IMR-90 (cell line): ENCODE results near the gene ZNF423. TPM values are rescaled to one million over a fixed set of nuclear protein-coding genes. Genes with fewer than 3 reads are reported as not detected.

ENCODE experiments used
- ATAC-seq: fragments of 200-7000 bp; cut with Tn5 transposase; 2 replicates; pipeline ENCODE4 v1.9.1; 2020; ENCODE audit warnings: low read depth, mild to moderate bottlenecking, moderate library complexity
- BruUV-seq: library from RNA; stranded (reverse); fragments of 400-500 nt; replicated peaks from 2 replicates; lab custom pipeline; 2021; lab: Mats Ljungman, UMichigan
- CTCF ChIA-PET: fragments of 300-600 bp; formaldehyde crosslinking; extraction: SDS; loops from one replicate; lab custom pipeline; 2021; ENCODE audit warnings: antibody characterized with exemption; lab: Yijun Ruan, JAX
- POLR2A ChIA-PET: fragments of 300-600 bp; sonication (Branson Sonifier 250); formaldehyde crosslinking; loops from one replicate; lab custom pipeline; 2022; ENCODE audit warnings: antibody characterized with exemption; ENCODE audit not compliant: unreplicated experiment; lab: Charles Lee
- DNase-seq: peaks from one replicate; pipeline ENCODE4 v3.0.0; 2013
- H2AFZ ChIP-seq: replicated peaks from 2 replicates; pipeline ENCODE3; 2013; ENCODE audit warnings: low read length, mild to moderate bottlenecking; ENCODE audit not compliant: poor library complexity
- H2AK5ac ChIP-seq: 2 replicates; pipeline ENCODE4 v1.6.1; 2013; ENCODE audit warnings: low read depth, low read length, inconsistent platforms
- H2AK9ac ChIP-seq: replicated peaks from 2 replicates; pipeline ENCODE3; 2013; ENCODE audit warnings: mild to moderate bottlenecking, low read depth, low read length, moderate library complexity; ENCODE audit not compliant: poor library complexity
- H2BK120ac ChIP-seq: 2 replicates; pipeline ENCODE4 v1.6.1; 2013; ENCODE audit warnings: low read depth, low read length, inconsistent platforms
- H2BK15ac ChIP-seq: 3 replicates; pipeline ENCODE4 v1.6.1; 2013; ENCODE audit warnings: low read depth, low read length, inconsistent platforms
- H2BK20ac ChIP-seq: 2 replicates; pipeline ENCODE4 v1.6.1; 2013; ENCODE audit warnings: low read depth, mild to moderate bottlenecking, inconsistent platforms, low read length, moderate library complexity
- H2BK5ac ChIP-seq: 2 replicates; pipeline ENCODE4 v1.6.1; 2013; ENCODE audit warnings: mild to moderate bottlenecking, low read depth, low read length, inconsistent platforms; ENCODE audit not compliant: poor library complexity, severe bottlenecking
- H3K14ac ChIP-seq: replicated peaks from 2 replicates; pipeline ENCODE4 v1.6.1; 2013; ENCODE audit warnings: low read depth, low read length, inconsistent platforms
- H3K18ac ChIP-seq: 2 replicates; pipeline ENCODE4 v1.6.1; 2013; ENCODE audit warnings: low read depth, low read length, control low read depth
- H3K23ac ChIP-seq: 2 replicates; pipeline ENCODE4 v1.6.1; 2013; ENCODE audit warnings: low read depth, low read length, inconsistent platforms
- H3K27ac ChIP-seq: 2 replicates; pipeline ENCODE4 v1.5.1; 2013; ENCODE audit warnings: mild to moderate bottlenecking, control low read depth, low read length; ENCODE audit not compliant: insufficient read depth
- H3K27me3 ChIP-seq: 2 replicates; pipeline ENCODE4 v1.6.1; 2013; ENCODE audit warnings: low read length; ENCODE audit not compliant: control insufficient read depth, insufficient read depth
- H3K36me3 ChIP-seq: 2 replicates; pipeline ENCODE4 v1.6.1; 2013; ENCODE audit warnings: low read length, mixed read lengths; ENCODE audit not compliant: control insufficient read depth, insufficient read depth
- H3K4ac ChIP-seq: 2 replicates; pipeline ENCODE4 v1.6.1; 2013; ENCODE audit warnings: low read depth, low read length, inconsistent platforms
- H3K4me1 ChIP-seq: 2 replicates; pipeline ENCODE4 v1.6.1; 2013; ENCODE audit warnings: low read length, mixed read lengths; ENCODE audit not compliant: control insufficient read depth, insufficient read depth
- H3K4me2 ChIP-seq: 2 replicates; pipeline ENCODE4 v1.6.1; 2013; ENCODE audit warnings: low read depth, mild to moderate bottlenecking, control low read depth, low read length, moderate library complexity
- H3K4me3 ChIP-seq: 2 replicates; pipeline ENCODE4 v1.5.1; 2013; ENCODE audit warnings: low read depth, mild to moderate bottlenecking, control low read depth, low read length, moderate library complexity; ENCODE audit not compliant: insufficient read depth
- H3K56ac ChIP-seq: 2 replicates; pipeline ENCODE4 v1.6.1; 2013; ENCODE audit warnings: low read length, inconsistent platforms; ENCODE audit not compliant: insufficient read depth; ENCODE audit errors: extremely low read depth
- H3K79me1 ChIP-seq, 2 experiments: 2 replicates each; pipeline ENCODE4 v1.6.1; 2013; ENCODE audit warnings: low read length in 2 of 2, inconsistent platforms in 1 of 2, low read depth in 1 of 2
- H3K9ac ChIP-seq: 2 replicates; pipeline ENCODE4 v1.6.1; 2013; ENCODE audit warnings: low read depth, low read length, control low read depth
- H3K9me1 ChIP-seq: 2 replicates; pipeline ENCODE4 v1.6.1; 2013; ENCODE audit warnings: low read length, inconsistent platforms; ENCODE audit not compliant: insufficient read depth
- H3K9me3 ChIP-seq: 2 replicates; pipeline ENCODE4 v1.6.1; 2013; ENCODE audit warnings: low read length; ENCODE audit not compliant: control insufficient read depth, insufficient read depth
- H4K20me1 ChIP-seq: 2 replicates; pipeline ENCODE4 v1.6.1; 2013; ENCODE audit warnings: low read length, inconsistent platforms; ENCODE audit not compliant: insufficient read depth
- H4K5ac ChIP-seq: 2 replicates; pipeline ENCODE4 v1.6.1; 2013; ENCODE audit warnings: mild to moderate bottlenecking, low read depth, low read length, control low read depth
- H4K8ac ChIP-seq, 2 experiments: 2 replicates each; pipeline ENCODE4 v1.6.1; 2013; ENCODE audit warnings: low read depth in 2 of 2, low read length in 2 of 2, control low read depth in 1 of 2, inconsistent platforms in 1 of 2
- H4K91ac ChIP-seq: 2 replicates; pipeline ENCODE4 v1.6.1; 2013; ENCODE audit warnings: low read depth, low read length, inconsistent platforms; ENCODE audit not compliant: insufficient read depth
- BHLHE40 ChIP-seq: fragments of 150-350 bp; IDR thresholded peaks from 2 replicates; pipeline ENCODE4 v1.6.1; 2016; ENCODE audit warnings: mild to moderate bottlenecking, low read depth, low read length
- CEBPB ChIP-seq: IDR thresholded peaks from 2 replicates; pipeline ENCODE4 v1.6.1; 2012; ENCODE audit warnings: low read depth, low read length, improper control_type of control experiment
- FOS ChIP-seq: fragments of 150-350 bp; IDR thresholded peaks from 2 replicates; pipeline ENCODE4 v1.6.1; 2016; ENCODE audit warnings: low read depth, low read length
- MAFK ChIP-seq: IDR thresholded peaks from 2 replicates; pipeline ENCODE4 v1.6.1; 2012; ENCODE audit warnings: low read depth, low read length, improper control_type of control experiment
- MXI1 ChIP-seq: IDR thresholded peaks from 2 replicates; pipeline ENCODE4 v1.6.1; 2012; ENCODE audit warnings: low read depth, mild to moderate bottlenecking, low read length, moderate library complexity, borderline replicate concordance
- NFE2L2 ChIP-seq: fragments of 150-350 bp; IDR thresholded peaks from 2 replicates; pipeline ENCODE4 v1.6.1; 2016; ENCODE audit warnings: low read depth, mild to moderate bottlenecking, low read length
- POLR2A ChIP-seq: IDR thresholded peaks from 2 replicates; pipeline ENCODE4 v1.6.1; 2012; ENCODE audit warnings: mild to moderate bottlenecking, low read depth, low read length
- RAD21 ChIP-seq: IDR thresholded peaks from 2 replicates; pipeline ENCODE4 v1.6.1; 2012; ENCODE audit warnings: low read length, improper control_type of control experiment
- RFX5 ChIP-seq: IDR thresholded peaks from 2 replicates; pipeline ENCODE4 v1.8.0; 2012; ENCODE audit warnings: low read depth, mild to moderate bottlenecking, low read length, moderate library complexity
- SMC3 ChIP-seq: fragments of 150-350 bp; IDR thresholded peaks from 2 replicates; pipeline ENCODE4 v1.6.1; 2016; ENCODE audit warnings: low read depth, mild to moderate bottlenecking, antibody characterized with exemption, low read length, moderate library complexity
- WGBS, 2 experiments: methylation state at CpG; one replicate each; pipeline versions ENCODE4 v1.1.5 to v1.1.7; 2013; ENCODE audit warnings: missing lambda C conversion rate in 2 of 2; ENCODE audit not compliant: insufficient read length in 1 of 2; ENCODE audit errors: extremely low coverage in 2 of 2; 5-methylcytosine and 5-hydroxymethylcytosine counted together
- dilution Hi-C: fragments of 300-500 bp; cut with HindIII; formaldehyde crosslinking; loops from one replicate; pipeline ENCODE4 v1.14.3; 2018; ENCODE audit warnings: low sequenced_read_pairs; ENCODE audit not compliant: unreplicated experiment
- in situ Hi-C: fragments of 300-500 bp; cut with MboI; formaldehyde crosslinking; loops from 3 replicates; pipeline ENCODE4 v1.14.3; 2019; ENCODE audit warnings: low sequenced_read_pairs, inconsistent platforms, mixed read lengths
- intact Hi-C: fragments of 100-400 bp; cut with micrococcal nuclease; formaldehyde crosslinking; loops from 2 replicates; pipeline ENCODE4 v1.10.0; 2022
- polyA plus RNA-seq, 3 experiments: library from polyadenylated mRNA; depleted of rRNA; stranded (reverse); fragments of >200 nt; gene quantifications; 2 replicates each; pipeline ENCODE4 v1.2.3, GENCODE V29; 2012; ENCODE audit warnings: low replicate concordance in 1 of 3
- total RNA-seq: library from RNA; depleted of rRNA; stranded (reverse); fragments of >200 nt; gene quantifications from 2 replicates; pipeline ENCODE4 v1.2.3, GENCODE V29; 2012
- TF ChIP-seq, protein P1 (sequence below): conservative IDR thresholded peaks from 2 replicates; pipeline ENCODE4 v1.5.1; 2012; ENCODE audit warnings: mild to moderate bottlenecking, low read depth, low read length, improper control_type of control experiment

Gene ZNF423
- total and polyA plus RNA-seq, 2 of the 4 experiments (the other 2 are of a cell fraction) = under 0.01 to 0.10 TPM

DNA sequence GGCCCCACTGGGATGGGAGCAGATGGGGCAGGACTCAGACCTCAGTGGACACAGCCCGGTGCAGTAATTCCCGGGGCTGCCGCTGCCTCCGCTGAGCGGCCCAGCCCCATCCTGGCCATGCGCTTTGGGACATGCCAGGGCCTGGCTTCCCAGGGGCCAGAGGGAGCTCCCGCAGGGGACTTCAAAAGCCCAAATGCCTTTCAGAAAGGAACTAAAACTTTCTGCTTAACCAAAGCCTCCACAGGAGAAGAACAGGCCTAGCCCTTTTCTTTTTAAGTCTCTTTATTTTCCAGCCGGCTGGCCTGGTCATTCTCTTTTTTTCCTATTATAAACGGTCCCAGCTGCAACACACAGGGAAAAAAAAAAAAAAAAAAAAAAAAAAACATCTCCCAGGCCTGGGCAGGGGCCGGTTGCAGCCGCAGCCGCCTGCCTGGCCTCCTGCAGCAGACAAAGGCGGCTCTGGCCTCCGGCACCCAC is 10.7 kb upstream of the ZNF423 start:
- no peaks in the 10 kb centered on the region for H3K4me1 ChIP-seq
- no peak for TF ChIP-seq MXI1
- no peak for TF ChIP-seq RFX5
- TF ChIP-seq, protein P1, sequence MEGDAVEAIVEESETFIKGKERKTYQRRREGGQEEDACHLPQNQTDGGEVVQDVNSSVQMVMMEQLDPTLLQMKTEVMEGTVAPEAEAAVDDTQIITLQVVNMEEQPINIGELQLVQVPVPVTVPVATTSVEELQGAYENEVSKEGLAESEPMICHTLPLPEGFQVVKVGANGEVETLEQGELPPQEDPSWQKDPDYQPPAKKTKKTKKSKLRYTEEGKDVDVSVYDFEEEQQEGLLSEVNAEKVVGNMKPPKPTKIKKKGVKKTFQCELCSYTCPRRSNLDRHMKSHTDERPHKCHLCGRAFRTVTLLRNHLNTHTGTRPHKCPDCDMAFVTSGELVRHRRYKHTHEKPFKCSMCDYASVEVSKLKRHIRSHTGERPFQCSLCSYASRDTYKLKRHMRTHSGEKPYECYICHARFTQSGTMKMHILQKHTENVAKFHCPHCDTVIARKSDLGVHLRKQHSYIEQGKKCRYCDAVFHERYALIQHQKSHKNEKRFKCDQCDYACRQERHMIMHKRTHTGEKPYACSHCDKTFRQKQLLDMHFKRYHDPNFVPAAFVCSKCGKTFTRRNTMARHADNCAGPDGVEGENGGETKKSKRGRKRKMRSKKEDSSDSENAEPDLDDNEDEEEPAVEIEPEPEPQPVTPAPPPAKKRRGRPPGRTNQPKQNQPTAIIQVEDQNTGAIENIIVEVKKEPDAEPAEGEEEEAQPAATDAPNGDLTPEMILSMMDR = no peak
- no peak for TF ChIP-seq BHLHE40
- no peak for TF ChIP-seq FOS
- no peak for TF ChIP-seq POLR2A
- TF ChIP-seq MAFK = no peak
- TF ChIP-seq NFE2L2 = no peak
- TF ChIP-seq RAD21 = no peak
- TF ChIP-seq CEBPB = no peak
- TF ChIP-seq SMC3 = no peak
- H4K8ac ChIP-seq = no peak overlapping the region
- no peak overlapping the region for H3K23ac ChIP-seq
- POLR2A ChIA-PET = no interaction called here
- no peak for ATAC-seq
- H4K5ac ChIP-seq = no peak overlapping the region
- no peaks in the 10 kb centered on the region for H3K36me3 ChIP-seq
- dilution Hi-C loops (no loop called here), intact Hi-C loops (no loop called here), in situ Hi-C loops (no loop called here)
- BruUV-seq = no TSS peak
- H3K9me3 ChIP-seq = no peaks in the 10 kb centered on the region
- no peak overlapping the region for H3K14ac ChIP-seq
- H2BK15ac ChIP-seq = no peak overlapping the region
- H3K79me1 ChIP-seq = no peaks in the 10 kb centered on the region
- no peak overlapping the region for H4K91ac ChIP-seq
- H2AFZ ChIP-seq = no peak overlapping the region
- H3K9ac ChIP-seq = no peak overlapping the region
- no peak overlapping the region for H3K27ac ChIP-seq
- no peak overlapping the region for H3K56ac ChIP-seq
- WGBS, 2 experiments = no CpG with 5 or more reads among the region's 14 CpGs
- H3K4me3 ChIP-seq = no peak overlapping the region
- no peak overlapping the region for H2AK5ac ChIP-seq
- H3K4ac ChIP-seq = no peak overlapping the region
- H2BK20ac ChIP-seq = no peak overlapping the region
- H3K9me1 ChIP-seq = no peaks in the 10 kb centered on the region
- no peak overlapping the region for H2AK9ac ChIP-seq
- no peak overlapping the region for H2BK120ac ChIP-seq
- no peak overlapping the region for H3K4me2 ChIP-seq
- H3K18ac ChIP-seq = no peak overlapping the region
- peaks cover 13% of the 10 kb centered on the region; the same call in 1 of the 2 replicates for H3K27me3 ChIP-seq
- DNase-seq = no peak
- CTCF ChIA-PET = interaction anchor here (0.6 kb wide), 1 partner anchor 225 kb away, joined by 4 read pairs; no protein-coding TSS in a partner anchor
- no peak overlapping the region for H2BK5ac ChIP-seq
- H4K20me1 ChIP-seq = no peaks in the 10 kb centered on the region
